Body of pancreas (tissue), 4 donors: Measurements from ENCODE around the gene SYNPO2.

Experiments
- CTCF ChIP-seq, 7 experiments: fragments of 450-650 bp in 4 of 7; fragments of 200-600 bp in 3 of 7; sonication (generic) in 3 of 7; IDR thresholded peaks; one replicate each; pipeline ENCODE4 v1.5.1; 2016 to 2019; ENCODE audit warnings: antibody characterized with exemption in 7 of 7
- POLR2A ChIP-seq, 3 donors: fragments of 450-650 bp; IDR thresholded peaks; one replicate each; pipeline ENCODE4 v1.6.1; 2016; ENCODE audit warnings: antibody characterized with exemption in 3 of 3, mild to moderate bottlenecking in 2 of 3

GRCh38 chr4:118858779-118859178 is 29.9 kb upstream of the SYNPO2 start:
- TF ChIP-seq CTCF (IDR thresholded peaks at IDR 0.05): no peak
- TF ChIP-seq POLR2A (IDR thresholded peaks at IDR 0.05): no peak
